ENCODE measurements around the gene SPNS2.
"Not testable (repeated sequence)": the region's sequence is repeated elsewhere in the genome, so short reads cannot be mapped to it uniquely, and the experiment has no call there.

Gene SPNS2

DNA sequence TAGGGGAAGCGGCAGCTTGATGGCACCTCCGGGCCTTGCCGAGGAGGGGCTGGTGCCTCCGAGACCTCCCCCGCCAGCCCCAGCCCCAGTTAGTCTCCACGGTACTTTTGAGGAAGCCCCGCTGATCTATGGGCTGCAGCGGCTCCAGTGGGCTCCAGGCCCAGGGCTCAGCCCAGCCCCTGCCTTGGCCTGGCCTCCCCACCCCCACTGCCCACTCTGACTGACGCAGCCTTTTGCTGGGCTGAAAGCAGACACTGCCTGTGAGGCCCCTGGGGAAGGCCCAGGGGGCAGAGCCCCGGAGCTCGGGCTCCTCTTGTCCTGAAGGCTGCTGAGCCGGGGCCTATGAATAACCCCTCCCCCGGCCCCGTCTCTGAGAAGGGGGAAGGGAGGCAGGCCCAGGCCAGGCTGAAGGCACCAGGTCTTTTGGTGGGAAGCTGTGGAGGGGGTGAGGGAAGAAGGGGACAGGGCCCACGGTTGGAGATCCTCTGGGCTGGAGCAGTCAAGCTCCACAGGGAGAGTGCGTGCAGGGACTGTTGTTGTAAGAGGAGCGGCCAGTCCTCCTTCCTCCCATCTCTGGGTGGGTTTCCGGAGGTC is 78.1 kb downstream of the SPNS2 start:
- DNase-seq = no peak

GRCh38 chr17:4577386-4577993 is 78.8 kb downstream of the SPNS2 start:
- DNase-seq = no peak

DNA sequence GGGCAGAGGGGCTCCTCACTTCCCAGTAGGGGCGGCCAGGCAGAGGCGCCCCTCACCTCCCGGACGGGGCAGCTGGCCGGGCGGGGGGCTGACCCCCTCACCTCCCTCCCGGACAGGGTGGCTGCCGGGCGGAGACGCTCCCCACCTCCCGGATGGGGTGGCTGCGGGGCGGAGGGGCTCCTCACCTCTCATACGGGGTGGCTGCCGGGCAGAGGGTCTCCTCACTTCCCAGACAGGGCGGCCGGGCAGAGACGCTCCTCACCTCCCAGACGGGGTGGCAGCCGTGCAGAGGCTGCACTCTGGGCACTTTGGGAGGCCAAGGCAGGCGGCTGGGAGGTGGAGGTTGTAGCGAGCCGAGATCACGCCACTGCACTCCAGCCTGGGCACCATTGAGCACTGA is 79.7 kb downstream of the SPNS2 start:
- DNase-seq = not testable (repeated sequence)

DNA sequence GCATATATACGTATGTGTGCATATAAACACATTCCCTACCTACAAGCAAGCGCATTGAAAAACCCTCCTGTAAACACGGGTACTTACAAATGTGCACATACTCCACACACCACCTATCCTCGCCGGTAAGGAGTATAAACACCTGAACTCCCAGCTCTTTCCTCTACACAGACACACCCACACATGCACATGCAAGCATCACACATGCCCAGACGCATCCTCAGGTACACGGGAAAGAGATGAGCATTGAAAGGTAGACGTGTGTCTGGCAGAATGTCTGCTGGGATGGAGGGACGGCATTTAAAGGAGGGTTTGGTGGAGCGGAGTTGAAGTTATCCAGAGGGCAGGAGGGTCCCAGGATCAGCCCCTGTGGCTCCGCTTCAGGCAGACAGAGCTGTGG is 81.0 kb downstream of the SPNS2 start:
- no peak for DNase-seq

- no peak for DNase-seq
These were observed 81.6 kb downstream of the SPNS2 start for GRCh38 chr17:4580291-4580690.

DNA sequence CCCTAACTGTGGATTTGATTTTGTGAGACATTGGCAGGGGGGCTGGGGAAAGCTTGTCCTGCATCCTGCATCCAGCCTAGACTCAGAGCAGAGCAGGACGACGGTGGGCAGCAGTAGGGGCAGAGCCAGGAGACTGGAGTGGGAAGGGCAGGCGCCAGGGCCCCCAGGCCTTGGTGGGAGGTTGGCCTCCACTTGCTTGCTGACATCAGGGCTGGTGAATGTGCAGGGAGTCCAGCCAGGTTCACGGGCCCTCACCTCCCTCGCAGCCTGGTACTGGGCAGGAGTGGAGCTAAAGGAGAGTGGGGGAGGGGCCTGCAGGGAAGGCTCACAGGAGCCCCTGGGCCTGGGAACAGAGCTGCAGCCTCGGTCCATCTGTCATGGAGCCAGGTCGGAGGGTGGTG is 83.4 kb downstream of the SPNS2 start:
- DNase-seq = no peak

- DNase-seq = no peak
These were observed 84.0 kb downstream of the SPNS2 start for GRCh38 chr17:4582691-4583090.

DNA sequence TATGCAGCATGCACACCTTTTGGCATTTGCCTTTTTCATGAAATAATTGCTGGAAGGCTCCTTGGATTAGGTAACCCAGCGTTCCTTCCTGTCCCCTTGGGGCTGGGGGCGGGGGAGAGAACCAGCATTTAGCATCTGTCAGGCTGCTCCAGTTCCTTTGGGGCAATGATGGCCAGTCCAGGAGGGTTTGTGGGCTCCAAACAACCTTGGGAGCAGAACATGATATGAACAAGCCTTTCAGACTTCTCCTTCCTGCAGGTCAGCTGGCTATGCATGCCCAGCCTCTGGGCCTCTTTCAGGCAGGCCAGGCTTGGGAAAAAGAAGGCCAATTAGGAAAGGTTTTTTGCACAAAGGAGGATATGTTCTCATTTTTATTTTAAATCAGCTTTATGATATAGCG is 84.5 kb downstream of the SPNS2 start:
- no peak for DNase-seq

- DNase-seq = no peak
These were observed 85.1 kb downstream of the SPNS2 start for GRCh38 chr17:4583782-4584100.

GRCh38 chr17:4584101-4584916 is 85.6 kb downstream of the SPNS2 start, which contains the start of gene SMTNL2:
Gene SMTNL2, plus strand, starts transcription at chr17:4584529. Its CDS starts 77 bp downstream, at chr17:4584606.
- no peak for DNase-seq

DNA sequence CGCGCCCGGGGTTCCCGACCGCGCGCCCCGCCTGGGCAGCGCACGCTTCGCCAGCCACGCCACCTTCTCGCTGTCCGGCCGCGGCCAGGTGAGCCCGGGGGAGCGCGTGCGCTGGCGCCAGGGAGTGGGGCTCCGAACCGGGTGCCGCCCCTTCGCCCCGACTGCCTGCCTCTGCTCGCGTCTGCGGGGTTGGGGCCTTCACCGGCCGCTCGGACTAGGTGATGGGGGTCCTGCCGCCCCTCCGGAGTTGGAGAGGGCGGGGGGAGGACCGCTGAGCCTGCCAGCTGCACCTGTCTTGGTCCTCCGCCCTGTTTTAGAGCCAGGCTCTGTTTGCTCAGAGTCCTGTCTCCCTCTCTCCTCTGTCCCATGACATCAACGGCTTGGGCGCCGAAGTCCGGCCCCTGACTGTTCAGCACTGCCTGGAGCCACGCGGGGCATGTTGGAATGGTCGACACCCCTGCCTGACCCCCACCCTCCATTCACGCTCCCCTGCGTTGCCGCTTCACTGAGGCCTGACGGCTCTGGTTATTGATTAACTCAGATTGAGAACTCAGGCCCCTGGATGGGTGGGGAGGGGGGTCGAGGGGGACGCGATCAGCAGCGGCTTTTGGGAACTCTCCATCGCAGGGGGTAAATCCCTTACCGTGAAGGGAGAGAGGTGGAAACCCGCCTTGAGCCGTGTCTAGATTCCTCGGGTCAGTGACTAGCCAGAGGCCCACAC is 86.4 kb downstream of the SPNS2 start:
- DNase-seq = no peak

GRCh38 chr17:4585638-4585994 is 86.9 kb downstream of the SPNS2 start:
- DNase-seq = no peak

DNA sequence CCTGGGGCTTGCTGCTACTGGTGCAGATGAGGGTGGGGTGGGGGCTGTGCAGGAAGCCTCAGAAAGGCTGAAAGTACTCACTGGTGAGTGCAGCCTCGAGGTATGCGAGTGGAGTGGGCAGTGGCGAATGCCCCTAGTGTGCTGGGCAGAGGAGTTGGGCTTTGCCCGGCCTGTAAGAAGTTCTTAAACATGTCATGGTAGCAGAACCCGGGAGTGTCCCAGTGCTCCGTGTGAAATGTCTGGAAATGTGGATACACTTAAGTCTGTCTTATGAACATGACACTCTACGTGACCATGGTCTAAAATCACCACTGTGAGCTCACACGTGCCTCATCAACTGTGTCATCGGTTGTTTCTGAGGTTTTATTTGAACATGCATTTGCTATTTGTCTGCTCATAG is 87.4 kb downstream of the SPNS2 start:
- no peak for DNase-seq

DNA sequence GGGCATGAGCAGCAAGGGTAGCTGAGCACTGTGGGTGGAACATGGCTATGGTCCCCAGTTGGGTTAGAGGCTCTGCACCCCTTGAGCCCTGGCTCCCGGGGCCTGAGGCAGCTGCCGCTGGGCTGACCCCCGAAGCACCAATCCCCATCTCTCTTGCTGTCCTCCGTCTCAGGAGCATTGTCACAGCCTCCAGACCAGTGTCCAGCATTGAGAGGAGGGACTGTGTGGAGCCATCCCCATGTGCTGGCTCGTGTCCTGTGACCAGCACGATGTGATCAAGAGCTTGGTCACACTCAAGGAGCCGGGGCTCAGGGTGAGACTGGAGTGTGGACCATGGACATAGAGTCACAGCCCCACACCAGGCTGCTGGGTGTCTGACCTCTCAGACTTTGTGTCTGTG is 88.5 kb downstream of the SPNS2 start:
- no peak for DNase-seq

DNA sequence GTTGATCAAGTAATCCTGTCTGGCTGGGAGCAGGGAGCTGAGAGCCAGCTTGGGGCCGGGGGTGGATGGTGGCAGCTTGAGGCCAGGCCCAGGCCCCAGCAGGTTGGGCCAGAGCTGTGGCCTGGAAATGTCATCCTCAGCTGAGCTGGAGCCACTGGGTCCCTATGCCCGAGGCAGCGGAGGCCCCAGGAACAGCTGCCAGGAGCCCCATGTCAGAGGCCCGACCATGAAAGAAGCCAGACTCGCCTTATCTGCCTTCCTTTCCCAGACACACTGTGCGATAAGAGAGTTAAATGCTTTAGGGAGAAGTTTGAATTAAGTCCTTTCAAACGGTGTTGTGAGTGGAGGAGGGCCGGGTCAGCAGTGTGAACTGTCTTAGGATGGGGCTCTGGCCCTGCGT is 89.1 kb downstream of the SPNS2 start:
- DNase-seq = peak; percentile 85

- DNase-seq = no peak
These were observed 89.7 kb downstream of the SPNS2 start for GRCh38 chr17:4588391-4588790.
